ENCODE data around the gene KRT15.
A peak's percentile ranks its signal among the peaks of the same experiment; 100 is the strongest.

Gene KRT15

GRCh38 chr17:41518789-41519449 is at the start of gene KRT15:
KRT15 (minus strand) TSS chr17:41518890; CDS start chr17:41518827, 63 bp downstream.
- no peak for DNase-seq

- no peak for DNase-seq
Measured at GRCh38 chr17:41567317-41567716, 48.6 kb upstream of the KRT15 start.

GRCh38 chr17:41565338-41565737 is 46.6 kb upstream of the KRT15 start:
- DNase-seq: no peak

- DNase-seq: no peak
Measured at GRCh38 chr17:41563607-41564170, 45.0 kb upstream of the KRT15 start.

- DNase-seq: no peak
Measured at GRCh38 chr17:41561554-41561953, 42.9 kb upstream of the KRT15 start.

GRCh38 chr17:41559548-41559947 is 40.9 kb upstream of the KRT15 start:
- no peak for DNase-seq

GRCh38 chr17:41556931-41557330 is 38.2 kb upstream of the KRT15 start:
- no peak for DNase-seq

GRCh38 chr17:41556306-41556705 is 37.6 kb upstream of the KRT15 start:
- DNase-seq: no peak

GRCh38 chr17:41555105-41555887 is 36.6 kb upstream of the KRT15 start:
- DNase-seq: no peak

- no peak for DNase-seq
Measured at GRCh38 chr17:41553987-41554680, 35.4 kb upstream of the KRT15 start.

GRCh38 chr17:41553176-41553575 is 34.5 kb upstream of the KRT15 start:
- DNase-seq: no peak

GRCh38 chr17:41552455-41552854 is 33.8 kb upstream of the KRT15 start:
- DNase-seq: no peak

- DNase-seq: no peak
Measured at GRCh38 chr17:41551365-41551764, 32.7 kb upstream of the KRT15 start.

- DNase-seq: no peak
Measured at GRCh38 chr17:41549596-41550039, 30.9 kb upstream of the KRT15 start.

- peak; percentile 50 to 69 for DNase-seq
Measured at GRCh38 chr17:41548844-41549595, 30.3 kb upstream of the KRT15 start.

GRCh38 chr17:41547921-41548843 is 29.5 kb upstream of the KRT15 start:
- DNase-seq: no peak

- DNase-seq: no peak
Measured at GRCh38 chr17:41547378-41547841, 28.7 kb upstream of the KRT15 start.

GRCh38 chr17:41546819-41547218 is 28.1 kb upstream of the KRT15 start:
- no peak for DNase-seq

GRCh38 chr17:41545829-41546410 is 27.2 kb upstream of the KRT15 start:
- no peak for DNase-seq

- no peak for DNase-seq
Measured at GRCh38 chr17:41544935-41545334, 26.2 kb upstream of the KRT15 start.

- DNase-seq: peak in 1 of 2 experiments; percentile 27
Measured at GRCh38 chr17:41544491-41544892, 25.8 kb upstream of the KRT15 start.

Measured in NCI-H187 (cell line).